Motor neuron (in vitro differentiated cells): ENCODE measurements around the gene PRSS38. TPM values are rescaled to one million over a fixed set of nuclear protein-coding genes. Genes with fewer than 3 reads are reported as not detected.
A peak's percentile ranks its signal among the peaks of the same experiment; 100 is the strongest.
"Not testable (repeated sequence)": the region's sequence is repeated elsewhere in the genome, so short reads cannot be mapped to it uniquely, and the experiment has no call there.

Experiments used
- ATAC-seq, 8 experiments: fragments of 200-7000 bp; cut with Tn5 transposase; replicated peaks in 6 of 8; 2 replicates each; pipeline ENCODE4 v1.8.0; 2021; ENCODE audit warnings: mild to moderate bottlenecking in 8 of 8, moderate library complexity in 8 of 8
- H3K27ac ChIP-seq, 2 donors: fragments of 250-450 bp; sonication (Bioruptor Pico); 2 replicates each; pipeline ENCODE4 v1.9.0; 2021; ENCODE audit warnings: antibody characterized with exemption in 2 of 2, mild to moderate bottlenecking in 2 of 2, moderate library complexity in 1 of 2
- H3K4me1 ChIP-seq, 2 donors: fragments of 250-450 bp; sonication (Bioruptor Pico); replicated peaks in 1 of 2; 2 replicates each; pipeline ENCODE4 v1.6.1; 2021; ENCODE audit warnings: antibody characterized with exemption in 2 of 2, mild to moderate bottlenecking in 2 of 2, moderate library complexity in 1 of 2
- H3K4me3 ChIP-seq, 5 donors: fragments of 250-450 bp; sonication (Bioruptor Pico); 2 replicates each; pipeline ENCODE4 v1.9.0; 2021; ENCODE audit warnings: antibody characterized with exemption in 5 of 5, mild to moderate bottlenecking in 5 of 5, moderate library complexity in 4 of 5
- WGBS, 10 experiments: fragments of 450-650 bp; shearing (Covaris generic); methylation state at CpG; one replicate each; pipeline ENCODE4 v1.0.0; 2022; 5-methylcytosine and 5-hydroxymethylcytosine counted together
- in situ Hi-C, 9 experiments: fragments of 400-800 bp; cut with MboI; loops; one replicate each; pipeline ENCODE4 v1.15.0; 2021; ENCODE audit warnings: low sequenced_read_pairs in 9 of 9, low pct_unique_long_range_greater_than_20kb in 2 of 9; ENCODE audit not compliant: unreplicated experiment in 9 of 9
- total RNA-seq, 8 experiments: library from RNA; unstranded; fragments of 300-600 nt; gene quantifications; 2 replicates each; pipeline versions ENCODE4 v1.2.3 to v1.2.4, GENCODE V29; 2022

PRSS38 gene
- total RNA-seq, 8 experiments from 2014 or later, result 0.17 TPM; not detected in 7

DNA sequence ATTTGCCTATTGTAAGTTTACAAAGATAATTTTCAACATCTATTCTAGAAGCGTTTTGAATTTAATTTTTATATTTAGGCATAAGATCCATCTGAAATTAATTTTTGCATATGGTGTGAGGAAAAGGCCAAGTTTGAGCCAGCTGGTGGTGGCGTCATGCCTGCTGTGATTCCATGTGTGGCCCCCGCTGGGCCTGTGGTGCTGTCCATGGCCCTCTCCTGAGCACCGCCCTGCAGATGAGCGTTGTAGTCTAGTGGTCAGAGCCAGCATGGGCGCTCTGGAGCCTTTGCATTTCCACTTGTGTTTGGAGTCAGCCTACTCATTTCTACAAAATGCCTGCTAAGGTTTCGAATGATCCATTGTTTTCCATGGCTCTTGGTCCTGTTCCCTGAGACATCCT lies 22.7 kb downstream of the PRSS38 start:
- in situ Hi-C loops, result no loop called here
- Histone ChIP-seq H3K4me1 (no peaks in the 10 kb centered on the region), H3K4me3 (no peak overlapping the region), H3K27ac (no peak overlapping the region)
- peak in 2 of 8 experiments; percentile 45 to 62 for ATAC-seq
- WGBS, 10 experiments, result 0 to 100% (median 66%) methylated on average over 1 to 7 of the region's 7 CpGs

DNA sequence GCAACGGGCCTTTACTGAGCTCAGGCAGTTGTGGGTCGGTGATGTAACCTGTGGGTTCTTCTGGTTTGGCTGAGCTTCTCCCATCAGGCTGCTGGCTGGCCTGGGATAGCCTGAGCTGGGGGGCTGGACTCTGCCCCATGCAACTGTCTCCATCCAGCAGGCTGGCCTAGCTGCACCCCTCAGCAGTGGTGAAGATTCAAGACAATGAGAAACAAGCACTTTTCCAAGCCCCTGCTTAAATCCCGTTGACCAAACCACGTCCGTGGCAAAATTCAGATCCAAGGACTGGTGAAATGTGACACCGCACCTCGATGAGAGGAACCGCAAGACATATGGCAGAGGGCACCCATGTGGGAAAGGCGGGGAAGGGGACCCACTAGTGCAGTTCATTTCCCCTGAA lies 25.6 kb downstream of the PRSS38 start:
- no peaks in the 10 kb centered on the region for H3K4me1 ChIP-seq
- ATAC-seq, result no peak
- no peak overlapping the region for H3K4me3 ChIP-seq
- in situ Hi-C loops, result no loop called here
- WGBS, 10 experiments, result 22 to 81% (median 77%) methylated on average over 1 to 9 of the region's 9 CpGs; no CpG with 5 or more reads in 2 of the 10 experiments
- H3K27ac ChIP-seq, result no peak overlapping the region

DNA sequence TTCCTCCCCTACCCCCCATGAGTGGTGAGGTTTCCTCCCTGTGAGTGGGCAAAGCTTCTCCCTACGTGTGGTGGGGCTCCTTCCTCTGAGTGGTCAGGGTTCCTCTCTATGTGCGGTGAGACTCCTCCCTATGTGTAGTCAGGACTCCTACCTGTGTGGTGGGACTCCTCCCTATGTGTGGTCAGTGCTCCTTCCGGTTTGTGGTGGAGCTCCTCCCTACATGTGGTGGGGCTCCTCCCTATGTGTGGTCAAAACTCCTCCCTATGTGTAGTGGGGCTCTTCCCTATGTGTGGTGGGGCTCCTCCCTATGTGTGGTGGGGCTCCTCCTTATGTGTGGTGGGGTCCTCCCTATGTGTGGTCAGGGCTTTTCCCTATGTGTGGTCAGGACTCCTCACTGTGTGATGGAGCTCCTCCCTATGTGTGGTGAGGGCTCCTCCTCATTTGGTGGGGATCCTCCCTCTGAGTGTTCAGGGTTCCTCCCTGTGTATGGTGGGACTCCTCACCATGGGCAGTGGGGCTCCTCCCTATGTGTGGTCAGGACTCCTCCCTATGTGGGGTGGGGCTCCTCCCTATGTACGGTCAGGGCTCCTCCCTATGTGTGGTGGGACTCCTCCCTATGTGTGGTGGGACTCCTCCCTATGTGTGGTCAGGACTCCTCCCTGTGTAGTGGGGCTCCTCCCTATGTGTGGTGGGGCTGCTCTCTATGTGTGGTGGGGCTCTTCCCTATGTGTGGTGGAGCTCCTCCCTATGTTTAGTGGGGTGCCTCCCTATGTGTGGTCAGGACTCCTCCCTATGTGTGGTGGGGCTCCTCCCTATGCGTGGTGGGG lies 29.1 kb downstream of the PRSS38 start:
- Histone ChIP-seq H3K27ac (no peak overlapping the region), H3K4me3 (no peak overlapping the region), H3K4me1 (no peaks in the 10 kb centered on the region)
- peak in 3 of 8 experiments; percentile 56 to 87 (median 82) for ATAC-seq
- in situ Hi-C loops, result no loop called here
- WGBS, 10 experiments, result 60% methylated on average over 1 of the region's 5 CpGs; no CpG with 5 or more reads in 9 of the 10 experiments

DNA sequence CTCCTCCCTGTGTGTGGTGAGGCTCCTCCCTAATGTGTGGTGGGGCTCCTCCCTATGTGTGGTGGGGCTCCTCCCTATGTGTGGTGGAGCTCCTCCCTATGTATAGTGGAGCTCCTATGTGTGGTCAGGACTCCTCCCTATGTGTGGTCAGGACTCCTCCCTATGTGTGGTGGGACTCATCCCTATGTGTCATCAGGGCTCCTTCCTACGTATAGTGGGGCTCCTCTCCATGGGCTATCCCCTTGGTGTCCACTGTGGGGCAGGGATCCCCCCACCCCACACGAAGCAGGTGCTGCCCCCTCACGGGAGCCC lies 29.6 kb downstream of the PRSS38 start:
- H3K27ac ChIP-seq, result no peak overlapping the region
- WGBS, 10 experiments, result 80 to 84% methylated on average over 1 to 3 of the region's 3 CpGs; no CpG with 5 or more reads in 8 of the 10 experiments
- peak in 3 of 8 experiments; percentile 39 to 73 (median 71) for ATAC-seq
- in situ Hi-C loops, result no loop called here
- H3K4me1 ChIP-seq, result no peaks in the 10 kb centered on the region
- no peak overlapping the region for H3K4me3 ChIP-seq

DNA sequence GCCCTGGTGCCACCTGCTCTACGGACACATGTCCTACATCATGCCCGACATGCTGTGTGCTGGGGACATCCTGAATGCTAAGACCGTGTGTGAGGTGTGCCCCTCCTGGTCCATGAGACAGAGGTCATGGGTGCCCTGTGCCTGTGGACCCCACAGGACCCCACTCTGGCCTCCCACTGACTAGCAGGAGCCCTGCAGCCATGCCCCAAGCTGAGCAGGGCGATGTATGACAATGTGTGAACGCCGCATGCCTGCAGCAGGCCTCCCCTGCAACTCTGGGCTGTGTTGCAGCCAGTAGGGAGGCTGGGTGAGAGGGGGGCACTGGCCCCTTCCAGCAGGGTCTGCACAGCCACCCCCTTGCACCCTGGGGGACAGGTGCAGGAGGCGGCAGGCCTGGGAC lies 30.0 kb downstream of the PRSS38 start:
- no peaks in the 10 kb centered on the region for H3K4me1 ChIP-seq
- in situ Hi-C loops, result no loop called here
- WGBS, 10 experiments, result 60 to 100% methylated on average over 1 to 4 of the region's 7 CpGs; no CpG with 5 or more reads in 8 of the 10 experiments
- H3K4me3 ChIP-seq, result no peak overlapping the region
- ATAC-seq, result no peak
- no peak overlapping the region for H3K27ac ChIP-seq

DNA sequence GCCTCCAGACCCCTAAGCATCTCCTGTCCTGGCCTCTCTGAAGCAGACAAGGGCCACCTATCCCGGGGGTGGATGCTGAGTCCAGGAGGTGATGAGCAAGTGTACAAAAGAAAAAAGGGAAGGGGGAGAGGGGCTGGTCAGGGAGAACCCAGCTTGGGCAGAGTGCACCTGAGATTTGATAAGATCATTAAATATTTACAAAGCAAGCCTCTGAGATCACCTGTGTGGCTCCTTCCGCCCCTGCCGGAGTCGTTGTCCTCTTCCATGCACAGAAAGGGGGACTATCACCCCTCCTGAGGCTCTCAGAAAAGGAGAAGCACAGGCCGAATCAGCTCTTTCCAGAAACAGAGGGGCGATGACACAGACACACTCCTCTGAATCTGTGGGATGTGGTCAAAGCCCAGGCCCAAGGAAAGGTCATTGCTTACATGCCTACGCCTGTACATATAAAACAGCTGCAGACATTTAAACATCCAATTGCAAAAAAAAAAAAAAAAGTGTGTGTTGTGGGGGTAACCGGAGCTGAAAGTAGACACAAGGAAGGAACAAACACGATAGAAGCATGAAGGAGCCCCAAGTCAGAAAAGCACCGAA lies 30.9 kb downstream of the PRSS38 start:
- 48 to 91% (median 76%) methylated on average over 1 to 10 of the region's 10 CpGs for WGBS, 10 experiments
- ATAC-seq, result no peak

DNA sequence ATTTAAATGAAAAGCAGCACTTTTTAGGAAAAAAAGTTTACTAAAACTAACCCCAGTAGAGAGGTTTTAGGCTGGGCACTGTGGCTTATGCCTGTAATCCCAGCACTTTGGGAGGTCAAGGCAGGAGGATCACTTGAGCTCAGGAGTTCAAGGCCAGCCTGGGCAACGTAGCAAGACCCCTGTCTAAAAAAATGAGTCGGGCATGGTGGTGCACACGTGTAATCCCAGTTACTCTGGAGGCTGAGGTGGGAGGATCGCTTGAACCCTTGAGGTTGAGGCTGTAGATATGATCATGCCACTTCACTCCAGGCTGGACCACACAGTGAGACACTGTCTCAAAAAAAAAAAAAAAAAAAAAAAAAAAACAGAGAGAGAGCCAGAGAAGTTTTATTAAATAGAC lies 31.6 kb downstream of the PRSS38 start:
- 50 to 82% (median 75%) methylated on average over 1 to 4 of the region's 4 CpGs; no CpG with 5 or more reads in 2 of the 10 experiments for WGBS, 10 experiments
- in situ Hi-C loops, H3K4me1 ChIP-seq, H3K4me3 ChIP-seq, ATAC-seq, H3K27ac ChIP-seq: not testable (repeated sequence)

More for the DNA sequence above, 30.9 kb downstream of the PRSS38 start:
- no peak overlapping the region for H3K4me3 ChIP-seq
- H3K27ac ChIP-seq, result no peak overlapping the region
- in situ Hi-C loops, result no loop called here
- H3K4me1 ChIP-seq, result no peaks in the 10 kb centered on the region

DNA sequence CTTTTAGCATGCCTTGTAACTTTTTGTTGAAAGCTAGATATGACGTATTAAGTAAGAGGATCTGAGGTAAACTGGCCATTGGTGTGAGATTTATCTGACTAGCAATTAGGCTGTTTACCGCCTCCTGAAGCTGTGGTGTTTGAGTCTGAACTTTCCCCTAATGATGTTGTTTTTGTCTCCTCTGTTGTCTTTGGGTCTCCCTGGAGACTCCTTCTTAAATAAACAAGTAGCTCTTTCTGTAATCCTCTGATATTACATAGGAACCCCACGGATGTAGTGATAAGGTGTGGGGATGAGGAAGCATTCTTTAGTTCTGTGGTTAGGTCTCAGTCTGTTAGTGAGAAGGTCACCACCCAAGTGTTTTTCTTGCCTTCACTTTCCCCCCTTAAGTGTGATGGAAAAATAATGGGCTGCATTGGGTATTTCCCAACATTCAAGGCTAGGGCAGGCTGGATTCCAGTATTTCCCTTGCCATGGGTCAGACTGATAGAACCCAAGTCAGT lies 33.0 kb downstream of the PRSS38 start:
- in situ Hi-C loops, result no loop called here
- Histone ChIP-seq H3K27ac (no peak overlapping the region), H3K4me1 (no peaks in the 10 kb centered on the region), H3K4me3 (no peak overlapping the region)
- WGBS, 10 experiments, result 13 to 92% (median 86%) methylated on average over 1 to 3 of the region's 3 CpGs; no CpG with 5 or more reads in 1 of the 10 experiments
- ATAC-seq, result no peak

DNA sequence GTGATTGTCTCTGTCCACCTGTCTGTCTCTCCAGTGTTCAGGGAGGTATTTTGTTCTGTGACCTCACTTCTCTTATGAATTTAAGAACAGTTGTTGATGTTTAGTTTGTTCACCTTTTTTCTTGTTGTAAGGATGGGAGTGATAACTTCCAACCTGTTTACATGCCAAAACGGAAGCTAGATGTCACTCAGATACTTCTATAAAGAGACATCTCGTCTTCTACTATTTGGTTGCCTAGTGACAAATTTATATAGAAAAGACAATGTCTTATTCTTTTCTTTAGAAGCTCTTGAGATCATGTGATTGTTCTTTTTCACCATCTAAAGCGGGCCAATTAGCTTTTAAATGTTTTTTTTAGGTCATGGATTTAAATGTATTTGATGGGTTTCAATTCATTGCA lies 33.8 kb downstream of the PRSS38 start:
- Histone ChIP-seq H3K4me3 (no peak overlapping the region), H3K27ac (no peak overlapping the region), H3K4me1 (no peaks in the 10 kb centered on the region)
- WGBS, 10 experiments, result 0 to 80% (median 53%) methylated on average over 1 to 3 of the region's 3 CpGs
- in situ Hi-C loops, result no loop called here
- ATAC-seq, result no peak

DNA sequence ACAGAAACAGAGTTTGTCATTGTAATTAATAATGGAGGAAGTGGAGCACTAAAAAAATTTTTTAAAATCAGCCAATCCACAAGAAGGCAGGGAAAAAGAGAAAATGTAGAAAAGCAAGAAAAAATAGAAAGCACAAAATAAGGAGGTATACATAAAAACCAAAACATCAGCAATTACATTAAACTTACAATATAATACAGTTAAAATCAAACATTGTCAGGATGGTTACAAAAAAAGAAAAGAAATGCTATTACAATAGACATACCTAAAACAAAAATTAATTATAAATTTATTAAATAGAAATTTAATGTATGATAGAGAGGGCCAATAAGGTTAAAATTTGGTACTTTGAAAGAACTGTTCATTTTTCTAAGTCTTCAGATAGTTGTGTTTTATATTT lies 38.7 kb downstream of the PRSS38 start:
- Histone ChIP-seq H3K27ac (no peak overlapping the region), H3K4me1 (no peaks in the 10 kb centered on the region), H3K4me3 (no peak overlapping the region)
- no peak for ATAC-seq
- in situ Hi-C loops, result no loop called here

DNA sequence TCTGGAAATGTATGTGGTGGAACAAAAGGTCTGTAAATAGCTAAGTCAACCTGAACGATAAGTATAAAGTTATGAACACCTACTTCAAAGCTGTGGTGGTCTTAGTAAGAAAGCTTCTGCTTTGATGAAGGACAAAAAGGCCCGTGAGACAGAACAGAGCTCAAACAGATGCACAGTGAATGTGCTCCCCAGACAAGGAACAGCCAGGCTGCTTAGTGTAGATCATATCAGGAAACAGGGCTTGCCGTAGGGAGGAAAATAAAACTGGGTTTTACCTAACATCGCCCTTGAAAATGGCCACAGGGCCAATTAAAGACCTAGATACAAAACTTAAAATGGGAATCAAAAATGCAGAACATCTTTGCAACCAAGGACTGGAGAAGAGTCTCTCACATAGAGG lies 40.2 kb downstream of the PRSS38 start:
- Histone ChIP-seq H3K27ac (no peak overlapping the region), H3K4me1 (no peaks in the 10 kb centered on the region), H3K4me3 (no peak overlapping the region)
- in situ Hi-C loops, result no loop called here
- ATAC-seq, result no peak
- WGBS, 10 experiments, result 28 to 94% (median 80%) methylated on average over 2 to 4 of the region's 4 CpGs; no CpG with 5 or more reads in 1 of the 10 experiments

DNA sequence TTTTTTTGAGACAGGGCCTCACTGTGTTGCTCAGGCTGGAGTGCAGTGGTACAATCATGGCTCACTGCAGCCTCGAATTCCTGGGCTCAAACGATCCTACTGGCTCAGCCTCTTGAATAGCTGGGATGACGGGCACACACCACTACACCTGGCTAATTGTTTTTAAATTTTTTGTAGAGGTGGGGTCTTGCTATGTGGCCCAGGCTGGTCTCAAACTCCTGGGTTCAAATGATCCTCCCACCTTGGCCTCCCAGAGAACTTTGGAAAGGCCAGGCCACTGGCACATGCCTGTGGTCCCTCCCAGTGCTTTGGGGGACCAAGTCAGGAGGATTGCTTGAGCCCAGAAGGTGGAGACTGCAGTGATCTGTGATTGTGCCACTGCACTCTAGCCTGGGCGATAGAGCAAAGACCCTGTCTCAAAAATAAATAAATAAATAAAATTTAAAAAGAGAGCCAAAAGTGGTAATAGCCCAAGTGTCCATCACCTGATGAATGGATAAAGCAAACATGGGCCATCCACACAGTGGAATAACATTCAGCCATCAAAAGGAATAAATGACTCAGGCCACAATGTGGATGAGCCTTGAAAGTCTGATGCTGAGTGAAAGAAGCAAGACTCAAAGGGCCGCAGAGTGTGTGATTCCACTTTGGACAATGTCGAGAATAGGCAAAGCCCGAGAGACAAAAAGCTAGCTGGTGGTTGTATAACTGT lies 40.8 kb downstream of the PRSS38 start:
- in situ Hi-C loops, result no loop called here

DNA sequence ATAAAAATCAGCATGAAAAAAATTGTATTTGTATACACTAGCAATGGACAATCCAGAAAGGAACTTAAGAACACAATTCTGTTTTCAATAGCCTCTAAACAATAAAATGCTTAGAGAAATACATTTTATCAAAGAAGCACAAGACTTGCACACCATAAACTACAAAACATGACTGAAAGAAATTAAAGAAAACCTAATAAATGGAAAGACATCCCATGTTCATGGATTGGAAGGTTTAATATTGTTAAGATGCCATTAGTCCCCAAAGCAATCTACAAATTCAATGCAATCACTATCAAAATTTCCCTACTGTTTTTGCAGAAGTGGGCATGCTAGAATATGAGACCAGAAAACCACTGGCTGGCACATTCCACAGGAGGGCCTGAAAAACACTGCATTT lies 49.4 kb downstream of the PRSS38 start:
- ATAC-seq, result no peak

More for the DNA sequence above, 40.8 kb downstream of the PRSS38 start:
- Histone ChIP-seq H3K4me1 (no peaks in the 10 kb centered on the region), H3K4me3 (no peak overlapping the region), H3K27ac (no peak overlapping the region)
- no peak for ATAC-seq
- WGBS, 10 experiments, result 41 to 100% (median 83%) methylated on average over 1 to 7 of the region's 7 CpGs; no CpG with 5 or more reads in 2 of the 10 experiments

More for the DNA sequence above, 49.4 kb downstream of the PRSS38 start:
- no peak overlapping the region for H3K27ac ChIP-seq
- H3K4me3 ChIP-seq, result no peak overlapping the region
- in situ Hi-C loops, result no loop called here
- no peaks in the 10 kb centered on the region for H3K4me1 ChIP-seq
